Measurements from ENCODE around the gene HCN4.
"Not testable (repeated sequence)": the region's sequence is repeated elsewhere in the genome, so short reads cannot be mapped to it uniquely, and the experiment has no call there.

- TF ChIP-seq MAX (CRISPR knock-in tag; IDR thresholded peaks at IDR 0.05); NR2C2 (CRISPR knock-in tag; IDR thresholded peaks at IDR 0.05); ZBTB21 (CRISPR knock-in tag; IDR thresholded peaks at IDR 0.05; ENCODE audit: borderline replicate concordance); NFYB (CRISPR knock-in tag; conservative IDR thresholded peaks at IDR 0.05; ENCODE audit: low read depth); CTCF (IDR thresholded peaks at IDR 0.05); TEAD1 (CRISPR knock-in tag; IDR thresholded peaks at IDR 0.05); CREB1 (CRISPR knock-in tag; IDR thresholded peaks at IDR 0.05); PRRX2 (CRISPR knock-in tag; IDR thresholded peaks at IDR 0.05); USF1 (CRISPR knock-in tag; IDR thresholded peaks at IDR 0.05); AFF4 (CRISPR knock-in tag; IDR thresholded peaks at IDR 0.05; ENCODE audit: borderline replicate concordance); NR1H2 (CRISPR knock-in tag; IDR thresholded peaks at IDR 0.05); JUN (CRISPR knock-in tag; IDR thresholded peaks at IDR 0.05): not testable (repeated sequence)
- TF ChIP-seq, protein P1, sequence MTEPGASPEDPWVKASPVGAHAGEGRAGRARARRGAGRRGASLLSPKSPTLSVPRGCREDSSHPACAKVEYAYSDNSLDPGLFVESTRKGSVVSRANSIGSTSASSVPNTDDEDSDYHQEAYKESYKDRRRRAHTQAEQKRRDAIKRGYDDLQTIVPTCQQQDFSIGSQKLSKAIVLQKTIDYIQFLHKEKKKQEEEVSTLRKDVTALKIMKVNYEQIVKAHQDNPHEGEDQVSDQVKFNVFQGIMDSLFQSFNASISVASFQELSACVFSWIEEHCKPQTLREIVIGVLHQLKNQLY (CRISPR knock-in tag; IDR thresholded peaks at IDR 0.05) = not testable (repeated sequence)
- TF ChIP-seq, protein P2, sequence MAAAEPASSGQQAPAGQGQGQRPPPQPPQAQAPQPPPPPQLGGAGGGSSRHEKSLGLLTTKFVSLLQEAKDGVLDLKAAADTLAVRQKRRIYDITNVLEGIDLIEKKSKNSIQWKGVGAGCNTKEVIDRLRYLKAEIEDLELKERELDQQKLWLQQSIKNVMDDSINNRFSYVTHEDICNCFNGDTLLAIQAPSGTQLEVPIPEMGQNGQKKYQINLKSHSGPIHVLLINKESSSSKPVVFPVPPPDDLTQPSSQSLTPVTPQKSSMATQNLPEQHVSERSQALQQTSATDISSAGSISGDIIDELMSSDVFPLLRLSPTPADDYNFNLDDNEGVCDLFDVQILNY (CRISPR knock-in tag; IDR thresholded peaks at IDR 0.05) = not testable (repeated sequence)
These were observed 68.5 kb downstream of the HCN4 start for GRCh38 chr15:73300286-73300685.

Measured in WTC11 (cell line).